Measurements from ENCODE around the gene U2AF1L4. TPM values are rescaled to one million over a fixed set of nuclear protein-coding genes. Genes with fewer than 3 reads are reported as not detected.

U2AF1L4 gene
- polyA plus RNA-seq, 1 donor from 2014 or later, result 57.0 TPM

- H3K27ac ChIP-seq (ENCODE audit: low read length), result no peak overlapping the region
- no peaks in the 10 kb centered on the region for H3K79me2 ChIP-seq (replicated peaks; ENCODE audit: insufficient read depth, low read length)
- no peaks in the 10 kb centered on the region for H3K9me2 ChIP-seq (ENCODE audit: insufficient read depth, low read length)
- TF ChIP-seq POLR2AphosphoS5 (IDR thresholded peaks at IDR 0.05) (no peak), RAD21 (conservative IDR thresholded peaks at IDR 0.05) (no peak), EP300 (conservative IDR thresholded peaks at IDR 0.05; ENCODE audit: poor library complexity, severe bottlenecking) (no peak), REST (IDR thresholded peaks at IDR 0.05; ENCODE audit: borderline replicate concordance) (no peak), CTCF (IDR thresholded peaks at IDR 0.05; ENCODE audit: poor library complexity, severe bottlenecking) (no peak), MXI1 (conservative IDR thresholded peaks at IDR 0.05; ENCODE audit: poor library complexity, severe bottlenecking) (no peak), EZH2 (IDR thresholded peaks at IDR 0.05; ENCODE audit: borderline replicate concordance, insufficient read depth, low read length, poor library complexity, severe bottlenecking) (no peak), SMC3 (conservative IDR thresholded peaks at IDR 0.05; ENCODE audit: poor library complexity) (no peak), TAF1 (IDR thresholded peaks at IDR 0.05; ENCODE audit: low read depth) (no peak)
- no peaks in the 10 kb centered on the region for H3K36me3 ChIP-seq (ENCODE audit: insufficient read depth, low read length)
- H3K4me2 ChIP-seq (ENCODE audit: low read length), result no peak overlapping the region
- no peaks in the 10 kb centered on the region for H4K20me1 ChIP-seq (ENCODE audit: insufficient read depth)
- H2AFZ ChIP-seq (ENCODE audit: low read depth, low read length), result no peak overlapping the region
- H3K27me3 ChIP-seq (ENCODE audit: insufficient read depth, low read depth, low read length), result no peaks in the 10 kb centered on the region
- H3K9me3 ChIP-seq (ENCODE audit: low read length), result no peaks in the 10 kb centered on the region
- H3F3A ChIP-seq (ENCODE audit: insufficient read depth, low read length, poor library complexity, severe bottlenecking), result no peaks in the 10 kb centered on the region
- no peak overlapping the region for H3K4me3 ChIP-seq (ENCODE audit: low read length)
- H3K9ac ChIP-seq (ENCODE audit: low read length), result no peak overlapping the region
Measured at GRCh38 chr19:35731779-35732405, 13.3 kb downstream of the U2AF1L4 start.

GRCh38 chr19:35731353-35731752 lies 13.9 kb downstream of the U2AF1L4 start:
- Histone ChIP-seq H2AFZ (ENCODE audit: low read depth, low read length) (no peak overlapping the region), H3K36me3 (ENCODE audit: insufficient read depth, low read length) (no peaks in the 10 kb centered on the region), H3F3A (ENCODE audit: insufficient read depth, low read length, poor library complexity, severe bottlenecking) (no peaks in the 10 kb centered on the region), H3K9me2 (ENCODE audit: insufficient read depth, low read length) (no peaks in the 10 kb centered on the region), H3K27ac (ENCODE audit: low read length) (no peak overlapping the region), H3K27me3 (ENCODE audit: insufficient read depth, low read depth, low read length) (no peaks in the 10 kb centered on the region), H3K9me3 (ENCODE audit: low read length) (no peaks in the 10 kb centered on the region), H3K4me2 (ENCODE audit: low read length) (no peak overlapping the region), H3K4me3 (ENCODE audit: low read length) (no peak overlapping the region), H3K9ac (ENCODE audit: low read length) (no peak overlapping the region), H3K79me2 (replicated peaks; ENCODE audit: insufficient read depth, low read length) (no peaks in the 10 kb centered on the region), H4K20me1 (ENCODE audit: insufficient read depth) (no peaks in the 10 kb centered on the region)
- TF ChIP-seq RAD21 (conservative IDR thresholded peaks at IDR 0.05), result no peak
- no peak for TF ChIP-seq CTCF (IDR thresholded peaks at IDR 0.05; ENCODE audit: poor library complexity, severe bottlenecking)
- no peak for TF ChIP-seq EP300 (conservative IDR thresholded peaks at IDR 0.05; ENCODE audit: poor library complexity, severe bottlenecking)
- no peak for TF ChIP-seq POLR2AphosphoS5 (IDR thresholded peaks at IDR 0.05)
- TF ChIP-seq MXI1 (conservative IDR thresholded peaks at IDR 0.05; ENCODE audit: poor library complexity, severe bottlenecking), result no peak
- no peak for TF ChIP-seq EZH2 (IDR thresholded peaks at IDR 0.05; ENCODE audit: borderline replicate concordance, insufficient read depth, low read length, poor library complexity, severe bottlenecking)
